Left cardiac atrium (tissue), 4 donors: ENCODE results near the gene GRIN3A. TPM values are rescaled to one million over a fixed set of nuclear protein-coding genes. Genes with fewer than 3 reads are reported as not detected.
"Not testable (repeated sequence)": the region's sequence is repeated elsewhere in the genome, so short reads cannot be mapped to it uniquely, and the experiment has no call there.

Source experiments
- ATAC-seq, 2 donors: fragments of 200-7000 bp; cut with Tn5 transposase; one replicate each; pipeline ENCODE4 v1.9.1; 2020; ENCODE audit warnings: mild to moderate bottlenecking in 2 of 2, moderate library complexity in 2 of 2
- DNase-seq: peaks from one replicate; pipeline ENCODE4 v3.0.0-alpha.2; 2020
- intact Hi-C, 2 donors: fragments of 100-400 bp; cut with DNase I; formaldehyde crosslinking; loops; one replicate each; pipeline versions ENCODE4 v1.14.1 to v1.15.1; 2022 to 2023
- total RNA-seq, 2 donors: library from RNA; stranded (reverse); fragmentation: NEBNext Ultra II Directional; extraction: Animal tissue kit (Norgen Biotek cat#: 25700); gene quantifications; one replicate each; pipeline ENCODE4 v1.2.1, GENCODE V29; 2021
- donor health status: DM: no; HTN: yes; CAD: no.
- donor health status: DM: no; HTN: yes; CAD: no; lungs with severe emphysema.
- donor health status: DM: yes; HTN: yes; CAD: no.
- donor health status: Dilated cardiomyopathy.

The GRIN3A gene
- total RNA-seq, 2 donors from 2014 or later: 0.59 TPM; not detected in 1

DNA sequence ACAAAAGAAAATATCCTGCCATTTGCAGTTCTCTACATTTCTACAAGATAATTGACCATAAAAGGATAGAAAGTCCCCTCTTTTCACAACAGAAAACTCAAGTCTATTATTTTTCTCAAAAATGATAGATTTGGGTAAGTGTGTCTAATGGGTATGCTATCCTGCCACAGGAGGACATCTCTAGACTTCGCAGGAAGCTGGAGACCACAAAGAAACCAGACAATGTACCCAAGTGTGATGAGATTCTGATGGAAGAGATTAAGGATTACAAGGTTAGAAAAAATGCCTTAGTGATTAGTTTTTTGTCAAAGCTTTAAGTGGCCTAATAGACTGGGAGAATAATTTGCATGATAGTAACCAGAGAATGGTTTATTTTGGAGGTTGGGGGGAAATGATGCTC is 176.7 kb downstream of the GRIN3A start:
- ATAC-seq: no peak

DNA sequence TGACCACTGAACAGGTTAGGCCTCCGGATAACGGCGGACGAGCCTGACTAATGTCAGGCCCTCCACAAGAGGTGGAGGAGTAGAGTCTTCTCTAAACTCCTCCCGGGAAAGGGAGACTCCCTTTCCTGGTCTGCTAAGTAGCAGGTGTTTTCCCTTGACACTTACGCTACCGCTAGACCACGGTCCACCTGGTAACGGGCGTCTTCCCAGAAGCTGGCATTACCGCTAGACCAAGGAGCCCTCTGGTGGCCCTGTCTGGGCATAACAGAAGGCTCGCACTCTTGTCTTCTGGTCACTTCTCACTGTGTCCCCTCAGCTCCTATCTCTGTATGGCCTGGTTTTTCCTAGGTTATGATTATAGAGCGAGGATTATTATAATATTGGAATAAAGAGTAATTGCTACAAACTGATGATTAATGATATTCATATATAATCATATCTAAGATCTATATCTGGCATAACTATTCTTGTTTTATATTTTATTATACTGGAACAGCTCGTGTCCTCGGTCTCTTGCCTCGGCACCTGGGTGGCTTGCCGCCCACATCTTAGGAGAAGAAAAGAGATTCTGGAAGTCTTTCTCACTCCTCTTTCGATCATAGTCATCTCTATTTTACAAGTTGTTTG is 188.9 kb downstream of the GRIN3A start:
- DNase-seq, intact Hi-C loops, ATAC-seq: not testable (repeated sequence)

More for the DNA sequence above, 176.7 kb downstream of the GRIN3A start:
- intact Hi-C loops: no loop called here
- no peak for DNase-seq

DNA sequence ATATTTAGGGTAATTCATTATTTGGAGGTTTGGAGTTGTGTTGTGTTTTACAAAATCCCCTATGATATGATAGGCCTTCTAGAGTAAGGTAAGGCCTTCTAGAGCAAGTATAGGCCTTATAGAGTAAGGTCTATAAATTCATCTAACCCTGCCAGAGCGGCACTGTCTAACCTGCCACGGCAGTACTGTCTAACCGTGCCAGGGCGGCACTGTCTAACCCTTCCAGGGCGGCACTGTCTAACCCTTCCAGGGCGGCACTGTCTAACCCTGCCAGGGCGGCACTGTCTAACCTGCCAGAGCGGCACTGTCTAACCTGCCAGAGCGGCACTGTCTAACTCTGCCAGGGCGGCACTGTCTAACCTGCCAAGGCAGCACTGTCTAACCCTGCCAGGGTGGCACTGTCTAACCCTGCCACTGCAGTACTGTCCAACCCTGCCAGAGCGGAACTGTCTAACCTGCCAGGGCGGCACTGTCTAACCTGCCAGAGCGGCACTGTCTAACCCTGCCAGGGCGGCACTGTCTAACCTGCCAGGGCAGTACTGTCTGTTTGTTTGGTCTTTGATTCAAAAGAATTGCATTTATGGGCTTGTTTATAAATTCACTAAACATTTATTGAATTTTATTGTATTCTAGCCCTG is 195.2 kb downstream of the GRIN3A start:
- no peak for ATAC-seq
- DNase-seq: no peak

DNA sequence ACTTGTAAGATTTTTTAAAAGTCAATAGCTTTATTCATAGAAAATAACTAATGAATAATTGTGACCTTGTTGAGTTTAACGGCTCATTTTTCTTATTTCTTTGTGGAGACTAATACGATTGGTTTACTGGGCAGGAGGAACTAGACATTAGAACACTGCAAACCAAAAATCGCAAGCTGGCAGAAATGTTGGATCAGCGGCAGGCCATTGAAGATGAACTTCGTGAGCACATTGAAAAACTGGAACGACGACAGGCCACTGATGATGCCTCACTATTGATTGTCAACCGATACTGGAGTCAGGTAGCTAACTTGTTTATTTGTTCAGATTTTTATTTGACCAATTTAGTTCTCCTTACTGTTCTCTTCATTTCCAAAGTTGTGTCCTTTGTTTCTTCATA is 198.4 kb downstream of the GRIN3A start:
- intact Hi-C loops: no loop called here
- ATAC-seq: no peak
- no peak for DNase-seq

More for the DNA sequence above, 195.2 kb downstream of the GRIN3A start:
- intact Hi-C loops: no loop called here

DNA sequence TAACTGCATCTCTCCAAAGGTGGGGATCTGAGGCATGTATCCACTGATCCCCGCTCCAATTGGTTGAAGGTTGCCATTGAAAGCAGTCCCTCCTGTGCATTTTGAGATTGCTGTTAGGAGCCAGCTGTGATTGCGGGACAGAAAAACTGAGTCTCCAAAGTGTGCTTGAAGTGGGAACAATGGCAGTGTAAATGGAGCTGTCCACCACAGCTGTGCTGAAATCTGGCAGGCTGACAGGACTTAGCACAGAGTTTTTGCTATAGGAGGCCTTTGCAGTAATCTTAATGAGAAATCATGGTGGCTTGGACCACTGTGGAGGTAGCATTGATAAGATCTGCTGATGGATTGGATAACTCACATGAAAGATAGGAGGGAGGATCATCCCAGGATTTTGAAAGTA is 201.5 kb downstream of the GRIN3A start:
- intact Hi-C loops: loop anchor here in 1 of 2 donors (10.0 kb wide), 1 partner anchor 142 kb away; the partner anchor contains the start of genes MRPL50 and ZNF189
- no peak for ATAC-seq
- no peak for DNase-seq

DNA sequence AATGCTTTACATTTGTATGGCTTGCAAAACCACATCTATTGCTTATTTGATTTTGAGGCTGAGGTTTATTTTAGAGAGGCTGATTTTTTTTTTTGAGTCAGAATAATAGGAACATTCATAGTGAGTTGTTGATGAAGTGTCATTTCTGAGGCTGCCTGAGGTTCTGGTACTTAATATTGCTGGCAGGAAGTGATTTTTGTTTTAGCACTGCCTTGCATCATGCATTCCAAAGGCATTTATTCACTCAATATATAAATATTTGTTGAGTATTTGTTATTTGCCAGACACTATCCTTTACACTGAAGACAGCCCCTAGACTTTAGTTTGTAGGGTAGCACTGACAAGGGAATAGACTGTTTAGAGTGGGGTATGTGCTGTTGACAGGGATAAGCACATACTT is 202.1 kb downstream of the GRIN3A start:
- intact Hi-C loops: loop anchor here in 1 of 2 donors (10.0 kb wide), 1 partner anchor 142 kb away; the partner anchor contains the start of genes MRPL50 and ZNF189
- DNase-seq (no peak), ATAC-seq (no peak)

DNA sequence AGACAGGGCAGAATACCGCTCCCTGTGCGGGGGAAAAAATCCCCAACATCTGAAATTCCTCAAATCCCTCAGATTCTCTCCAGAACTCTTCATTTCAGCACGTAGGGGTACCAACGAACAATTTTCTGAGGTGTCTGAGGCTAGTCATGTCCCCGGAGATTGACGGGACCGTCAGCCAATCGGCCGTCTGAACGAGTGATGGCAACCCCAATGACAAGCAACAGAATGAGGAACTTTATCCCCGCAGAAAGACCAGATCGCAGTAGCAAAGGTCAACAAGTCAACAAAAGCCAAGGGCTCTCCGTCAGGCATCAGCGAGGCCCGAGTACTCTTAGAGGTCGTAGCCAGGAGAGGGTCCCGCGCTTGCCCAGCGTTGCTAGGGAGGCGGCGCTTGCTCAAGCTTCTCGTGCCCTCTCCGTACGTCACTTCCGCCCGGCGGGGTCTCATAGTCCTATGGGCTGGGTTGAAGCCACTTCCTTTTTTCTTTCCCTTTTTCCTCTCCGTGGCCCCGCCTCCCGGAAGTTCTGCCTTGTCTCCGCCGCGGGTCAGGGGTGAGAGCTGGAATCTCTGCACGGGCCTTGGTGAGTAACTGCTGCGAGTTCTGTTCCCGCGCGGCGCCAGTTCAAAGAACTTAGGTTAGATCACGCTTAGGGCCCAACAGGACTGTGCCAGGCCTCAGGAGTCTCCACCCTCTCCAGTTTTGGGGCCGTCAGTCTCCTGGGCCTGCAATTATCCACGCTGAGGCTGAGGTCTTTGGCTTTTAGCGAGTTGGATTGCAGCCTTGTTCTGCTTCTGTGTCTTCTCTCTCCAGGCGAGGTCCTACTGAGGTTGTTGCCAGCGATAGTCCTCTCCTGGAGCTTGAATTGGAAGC is 204.9 kb downstream of the GRIN3A start, which contains the start of gene RNF20:
Gene RNF20 (plus strand): TSS at position 520 of the 871 bp plus-strand sequence. CDS start 1,571 bp downstream, outside the sequence.
- peak; percentile 100 for DNase-seq
- peak; percentile 98 to 99 for ATAC-seq

DNA sequence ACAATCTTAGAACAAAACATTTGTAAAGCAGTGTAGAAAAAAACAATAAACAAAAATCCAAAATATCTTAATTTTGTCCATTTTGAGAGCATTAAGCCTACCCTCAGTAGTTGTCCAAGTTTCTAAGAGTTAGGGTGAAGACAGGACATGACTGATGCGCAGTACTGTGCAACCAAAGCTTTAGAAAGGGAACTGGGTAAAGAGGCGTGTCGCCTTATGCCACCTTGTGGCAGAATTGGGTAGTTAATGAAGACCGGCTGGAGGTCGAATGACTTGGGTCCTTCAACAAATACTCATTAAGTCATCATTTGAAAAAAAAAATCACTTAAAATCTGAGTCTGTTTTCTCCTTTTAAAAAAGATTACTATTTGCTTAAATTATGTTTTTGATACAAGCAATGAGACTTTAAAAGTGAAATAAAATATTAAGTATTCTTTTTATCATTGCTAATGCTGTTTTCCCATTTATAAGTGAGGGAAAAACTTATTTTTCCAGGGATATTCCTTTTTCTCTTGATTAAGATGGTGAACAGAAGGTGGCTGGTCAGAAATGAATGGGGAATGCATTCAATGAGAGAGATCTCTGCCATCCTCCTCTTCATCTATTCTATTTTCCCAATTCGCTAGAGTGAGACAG is 208.3 kb downstream of the GRIN3A start:
- DNase-seq: peak; percentile 64
- intact Hi-C loops: loop anchor here (2.0 to 10.0 kb wide), 3 partner anchors 63 to 135 kb away; partner anchors contain the start of genes MRPL50 (in 1 of the 2) and ZNF189 (in 1 of the 2)
- ATAC-seq: peak; percentile 31 to 33

More for the DNA sequence above, 204.9 kb downstream of the GRIN3A start, which contains the start of gene RNF20:
- intact Hi-C loops: loop anchor here (5.0 to 10.0 kb wide), 2 partner anchors 66 to 139 kb away; partner anchors contain the start of genes MRPL50 (in 1 of the 2) and ZNF189 (in 1 of the 2)

DNA sequence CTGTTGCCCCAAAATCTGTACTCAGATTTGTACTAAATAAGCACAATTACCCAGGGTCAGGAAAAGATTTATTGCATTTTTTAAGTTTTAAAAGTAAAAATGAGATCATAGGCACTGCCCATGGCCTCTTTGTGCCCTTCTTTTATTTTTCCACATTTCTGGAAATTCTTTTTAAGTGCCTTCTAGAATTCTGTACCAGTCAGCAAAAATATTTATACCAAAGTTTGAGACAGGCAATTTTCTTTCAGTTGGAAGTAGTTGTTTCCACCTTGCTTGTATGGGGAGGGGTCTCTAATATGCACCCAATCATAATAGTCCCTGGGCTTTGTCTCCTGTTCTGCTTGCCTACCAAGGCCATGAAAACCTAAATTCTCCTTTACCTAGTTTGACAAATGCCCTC is 210.4 kb downstream of the GRIN3A start:
- DNase-seq (no peak), ATAC-seq (no peak)
- intact Hi-C loops: loop anchor here in 1 of 2 donors (5.0 kb wide), 1 partner anchor 71 kb away; no protein-coding TSS in a partner anchor

DNA sequence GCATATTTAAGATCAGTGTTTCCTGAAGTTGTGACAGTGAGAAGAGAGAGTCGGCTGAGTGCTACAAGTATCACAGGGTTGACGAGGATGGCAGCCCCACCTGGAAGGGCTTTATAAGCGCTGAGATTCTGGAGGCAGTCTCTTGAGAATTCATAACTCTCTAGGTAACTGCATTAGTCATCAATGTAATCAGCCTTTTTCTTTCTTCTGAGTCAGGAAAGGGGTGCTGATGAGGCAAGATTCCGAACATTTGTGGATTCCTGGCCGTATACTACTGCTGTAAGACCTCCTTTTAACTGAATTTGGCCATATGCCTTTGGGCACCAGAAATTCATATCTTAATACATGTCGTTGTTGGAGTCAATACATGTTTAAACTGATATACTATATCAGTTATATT is 211.4 kb downstream of the GRIN3A start:
- ATAC-seq: peak in 1 of 2 donors; percentile 47
- DNase-seq: no peak
- intact Hi-C loops: loop anchor here in 1 of 2 donors (5.0 kb wide), 1 partner anchor 70 kb away; no protein-coding TSS in a partner anchor

DNA sequence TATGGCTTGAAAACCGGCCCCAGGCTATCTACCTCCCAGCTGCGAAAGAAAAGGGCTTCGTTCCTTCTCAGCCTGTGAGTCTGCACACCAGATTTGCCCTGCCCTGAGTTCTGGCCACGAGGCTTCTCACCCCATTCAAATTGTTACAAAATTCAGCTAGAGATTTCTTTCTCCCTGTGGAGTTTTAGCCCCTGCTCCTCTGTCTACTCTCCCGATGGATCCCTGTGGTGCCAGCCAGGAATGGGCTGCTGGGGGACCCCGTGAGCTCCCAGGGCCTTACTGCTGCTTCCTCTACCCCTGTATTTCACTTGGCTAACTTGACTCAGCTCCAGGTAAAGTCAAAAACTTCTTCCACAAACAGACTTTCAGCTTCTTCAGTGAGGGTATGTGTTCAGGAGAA is 214.1 kb downstream of the GRIN3A start:
- ATAC-seq: no peak
- intact Hi-C loops: no loop called here
- DNase-seq: no peak

Other genes starting within 250 kb of the GRIN3A start
- 10 to 100 TPM; 39.8 to 41.1 TPM for gene RNF20, start 204.8 kb downstream of the GRIN3A start, total RNA-seq
- not detected for gene PPP3R2, start 143.7 kb downstream of the GRIN3A start, total RNA-seq